ENCODE data around the gene TRMT112. TPM values are rescaled to one million over a fixed set of nuclear protein-coding genes. Genes with fewer than 3 reads are reported as not detected.

The TRMT112 gene
- polyA plus RNA-seq, 1 donor from 2014 or later: 335 TPM

- H4K20me1 ChIP-seq (ENCODE audit: insufficient read depth): no peaks in the 10 kb centered on the region
- H3K79me2 ChIP-seq (replicated peaks; ENCODE audit: insufficient read depth, low read length): no peaks in the 10 kb centered on the region
- H3K9me2 ChIP-seq (ENCODE audit: insufficient read depth, low read length): no peaks in the 10 kb centered on the region
- no peak overlapping the region for H3K9ac ChIP-seq (ENCODE audit: low read length)
- TF ChIP-seq EZH2 (IDR thresholded peaks at IDR 0.05; ENCODE audit: borderline replicate concordance, insufficient read depth, low read length, poor library complexity, severe bottlenecking): no peak
- TF ChIP-seq MXI1 (conservative IDR thresholded peaks at IDR 0.05; ENCODE audit: poor library complexity, severe bottlenecking): no peak
- TF ChIP-seq SMC3 (conservative IDR thresholded peaks at IDR 0.05; ENCODE audit: poor library complexity): no peak
- TF ChIP-seq POLR2AphosphoS5 (IDR thresholded peaks at IDR 0.05): no peak
- TF ChIP-seq RAD21 (conservative IDR thresholded peaks at IDR 0.05): no peak
- no peak for TF ChIP-seq TAF1 (IDR thresholded peaks at IDR 0.05; ENCODE audit: low read depth)
- TF ChIP-seq REST (IDR thresholded peaks at IDR 0.05; ENCODE audit: borderline replicate concordance): no peak
- no peak for TF ChIP-seq EP300 (conservative IDR thresholded peaks at IDR 0.05; ENCODE audit: poor library complexity, severe bottlenecking)
- TF ChIP-seq, protein P1, sequence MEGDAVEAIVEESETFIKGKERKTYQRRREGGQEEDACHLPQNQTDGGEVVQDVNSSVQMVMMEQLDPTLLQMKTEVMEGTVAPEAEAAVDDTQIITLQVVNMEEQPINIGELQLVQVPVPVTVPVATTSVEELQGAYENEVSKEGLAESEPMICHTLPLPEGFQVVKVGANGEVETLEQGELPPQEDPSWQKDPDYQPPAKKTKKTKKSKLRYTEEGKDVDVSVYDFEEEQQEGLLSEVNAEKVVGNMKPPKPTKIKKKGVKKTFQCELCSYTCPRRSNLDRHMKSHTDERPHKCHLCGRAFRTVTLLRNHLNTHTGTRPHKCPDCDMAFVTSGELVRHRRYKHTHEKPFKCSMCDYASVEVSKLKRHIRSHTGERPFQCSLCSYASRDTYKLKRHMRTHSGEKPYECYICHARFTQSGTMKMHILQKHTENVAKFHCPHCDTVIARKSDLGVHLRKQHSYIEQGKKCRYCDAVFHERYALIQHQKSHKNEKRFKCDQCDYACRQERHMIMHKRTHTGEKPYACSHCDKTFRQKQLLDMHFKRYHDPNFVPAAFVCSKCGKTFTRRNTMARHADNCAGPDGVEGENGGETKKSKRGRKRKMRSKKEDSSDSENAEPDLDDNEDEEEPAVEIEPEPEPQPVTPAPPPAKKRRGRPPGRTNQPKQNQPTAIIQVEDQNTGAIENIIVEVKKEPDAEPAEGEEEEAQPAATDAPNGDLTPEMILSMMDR (IDR thresholded peaks at IDR 0.05; ENCODE audit: poor library complexity, severe bottlenecking): no peak
- no peaks in the 10 kb centered on the region for H3K36me3 ChIP-seq (ENCODE audit: insufficient read depth, low read length)
- H3K9me3 ChIP-seq (ENCODE audit: low read length): no peaks in the 10 kb centered on the region
- H2AFZ ChIP-seq (ENCODE audit: low read depth, low read length): no peak overlapping the region
- no peak overlapping the region for H3K27ac ChIP-seq (ENCODE audit: low read length)
- no peaks in the 10 kb centered on the region for H3F3A ChIP-seq (ENCODE audit: insufficient read depth, low read length, poor library complexity, severe bottlenecking)
- no peaks in the 10 kb centered on the region for H3K27me3 ChIP-seq (ENCODE audit: insufficient read depth, low read depth, low read length)
- no peak overlapping the region for H3K4me2 ChIP-seq (ENCODE audit: low read length)
- H3K4me3 ChIP-seq (ENCODE audit: low read length): no peak overlapping the region
Measured at GRCh38 chr11:64342869-64343745, 25.7 kb upstream of the TRMT112 start.

- Histone ChIP-seq H3K4me3 (ENCODE audit: low read length) (no peak overlapping the region), H2AFZ (ENCODE audit: low read depth, low read length) (no peak overlapping the region), H3K9me2 (ENCODE audit: insufficient read depth, low read length) (no peaks in the 10 kb centered on the region), H4K20me1 (ENCODE audit: insufficient read depth) (no peaks in the 10 kb centered on the region), H3K9ac (ENCODE audit: low read length) (no peak overlapping the region), H3K9me3 (ENCODE audit: low read length) (no peaks in the 10 kb centered on the region), H3K79me2 (replicated peaks; ENCODE audit: insufficient read depth, low read length) (no peaks in the 10 kb centered on the region), H3K4me2 (ENCODE audit: low read length) (no peak overlapping the region), H3K36me3 (ENCODE audit: insufficient read depth, low read length) (no peaks in the 10 kb centered on the region), H3F3A (ENCODE audit: insufficient read depth, low read length, poor library complexity, severe bottlenecking) (no peaks in the 10 kb centered on the region), H3K27ac (ENCODE audit: low read length) (no peak overlapping the region), H3K27me3 (ENCODE audit: insufficient read depth, low read depth, low read length) (no peaks in the 10 kb centered on the region)
- TF ChIP-seq POLR2AphosphoS5 (IDR thresholded peaks at IDR 0.05) (no peak), REST (IDR thresholded peaks at IDR 0.05; ENCODE audit: borderline replicate concordance) (no peak), EZH2 (IDR thresholded peaks at IDR 0.05; ENCODE audit: borderline replicate concordance, insufficient read depth, low read length, poor library complexity, severe bottlenecking) (no peak), EP300 (conservative IDR thresholded peaks at IDR 0.05; ENCODE audit: poor library complexity, severe bottlenecking) (no peak), TAF1 (IDR thresholded peaks at IDR 0.05; ENCODE audit: low read depth) (no peak), SMC3 (conservative IDR thresholded peaks at IDR 0.05; ENCODE audit: poor library complexity) (no peak)
- TF ChIP-seq, protein P1 (IDR thresholded peaks at IDR 0.05; ENCODE audit: poor library complexity, severe bottlenecking): peak; percentile 20
Measured at GRCh38 chr11:64341851-64342791, 24.8 kb upstream of the TRMT112 start.
